ENCODE data around the gene PGBD5. TPM values are rescaled to one million over a fixed set of nuclear protein-coding genes. Genes with fewer than 3 reads are reported as not detected.

PGBD5 gene
- total RNA-seq, 1 donor from 2014 or later = 15.5 TPM

- no peak for DNase-seq (ENCODE audit: missing footprints)
- intact Hi-C loops (cut with DNase I) = loop anchor here (10.0 kb wide), 1 partner anchor 746 kb away; the partner anchor contains the start of gene ABCB10
- peak; percentile 37 for ATAC-seq
Observed at GRCh38 chr1:230300322-230301301, 125.5 kb downstream of the PGBD5 start.

GRCh38 chr1:230299191-230300006 is 126.7 kb downstream of the PGBD5 start:
- intact Hi-C loops (cut with DNase I) = loop anchor here (10.0 kb wide), 1 partner anchor 745 kb away; the partner anchor contains the start of gene ABCB10
- DNase-seq (ENCODE audit: missing footprints) = no peak
- no peak for ATAC-seq

- ATAC-seq (no peak), DNase-seq (ENCODE audit: missing footprints) (no peak)
- intact Hi-C loops (cut with DNase I) = no loop called here
Observed at GRCh38 chr1:230295367-230295766, 130.8 kb downstream of the PGBD5 start.

- ATAC-seq = no peak
- no peak for DNase-seq (ENCODE audit: missing footprints)
- intact Hi-C loops (cut with DNase I) = no loop called here
Observed at GRCh38 chr1:230293390-230293700, 132.8 kb downstream of the PGBD5 start.

GRCh38 chr1:230292689-230293389 is 133.3 kb downstream of the PGBD5 start:
- intact Hi-C loops (cut with DNase I) = no loop called here
- DNase-seq (ENCODE audit: missing footprints) (no peak), ATAC-seq (no peak)

- intact Hi-C loops (cut with DNase I) = no loop called here
- DNase-seq (ENCODE audit: missing footprints) (no peak), ATAC-seq (no peak)
Observed at GRCh38 chr1:230291731-230292620, 134.2 kb downstream of the PGBD5 start.

GRCh38 chr1:230289350-230289644 is 136.8 kb downstream of the PGBD5 start:
- DNase-seq (ENCODE audit: missing footprints) = no peak
- no peak for ATAC-seq
- intact Hi-C loops (cut with DNase I) = no loop called here

- DNase-seq (ENCODE audit: missing footprints) (no peak), ATAC-seq (no peak)
- intact Hi-C loops (cut with DNase I) = no loop called here
Observed at GRCh38 chr1:230288641-230289349, 137.3 kb downstream of the PGBD5 start.

- intact Hi-C loops (cut with DNase I) = no loop called here
- DNase-seq (ENCODE audit: missing footprints) (no peak), ATAC-seq (no peak)
Observed at GRCh38 chr1:230287674-230288315, 138.3 kb downstream of the PGBD5 start.

- DNase-seq (ENCODE audit: missing footprints) = no peak
- intact Hi-C loops (cut with DNase I) = no loop called here
- ATAC-seq = no peak
Observed at GRCh38 chr1:230286890-230287269, 139.3 kb downstream of the PGBD5 start.

GRCh38 chr1:230286166-230286889 is 139.8 kb downstream of the PGBD5 start:
- DNase-seq (ENCODE audit: missing footprints) = no peak
- intact Hi-C loops (cut with DNase I) = no loop called here
- ATAC-seq = peak; percentile 18

GRCh38 chr1:230285351-230285750 is 140.8 kb downstream of the PGBD5 start:
- DNase-seq (ENCODE audit: missing footprints) = no peak
- ATAC-seq = no peak
- intact Hi-C loops (cut with DNase I) = no loop called here

GRCh38 chr1:230284891-230285290 is 141.2 kb downstream of the PGBD5 start:
- DNase-seq (ENCODE audit: missing footprints) (no peak), ATAC-seq (no peak)
- intact Hi-C loops (cut with DNase I) = no loop called here

GRCh38 chr1:230283678-230284077 is 142.5 kb downstream of the PGBD5 start:
- intact Hi-C loops (cut with DNase I) = no loop called here
- ATAC-seq = no peak
- no peak for DNase-seq (ENCODE audit: missing footprints)

GRCh38 chr1:230282157-230282556 is 144.0 kb downstream of the PGBD5 start:
- no peak for DNase-seq (ENCODE audit: missing footprints)
- intact Hi-C loops (cut with DNase I) = no loop called here
- ATAC-seq = no peak

- ATAC-seq (no peak), DNase-seq (ENCODE audit: missing footprints) (no peak)
- intact Hi-C loops (cut with DNase I) = no loop called here
Observed at GRCh38 chr1:230281556-230281955, 144.6 kb downstream of the PGBD5 start.

- intact Hi-C loops (cut with DNase I) = no loop called here
- DNase-seq (ENCODE audit: missing footprints) (no peak), ATAC-seq (no peak)
Observed at GRCh38 chr1:230280906-230281413, 145.2 kb downstream of the PGBD5 start.

All from Right ventricle myocardium inferior (tissue), 1 donor.